Astrocyte of the cerebellum (primary cell): Measurements from ENCODE around the gene TAF8.

Experiments
- DNase-seq: peaks from one replicate; pipeline ENCODE4 v3.0.0-alpha.2; 2011; ENCODE audit warnings: low read depth
- H3K4me3 ChIP-seq: 2 replicates; pipeline ENCODE4 v1.5.1; 2011; ENCODE audit warnings: mild to moderate bottlenecking, low read depth, low read length, moderate library complexity
- CTCF ChIP-seq: IDR thresholded peaks from 2 replicates; pipeline ENCODE4 v1.5.1; 2012; ENCODE audit warnings: low read length, low read depth, moderate library complexity, mild to moderate bottlenecking; ENCODE audit errors: missing control alignments
- in situ Hi-C: cut with HindIII; loops from 2 replicates; pipeline ENCODE4 v1.10.0; 2017; ENCODE audit warnings: low sequenced_read_pairs

TAF8 gene

DNA sequence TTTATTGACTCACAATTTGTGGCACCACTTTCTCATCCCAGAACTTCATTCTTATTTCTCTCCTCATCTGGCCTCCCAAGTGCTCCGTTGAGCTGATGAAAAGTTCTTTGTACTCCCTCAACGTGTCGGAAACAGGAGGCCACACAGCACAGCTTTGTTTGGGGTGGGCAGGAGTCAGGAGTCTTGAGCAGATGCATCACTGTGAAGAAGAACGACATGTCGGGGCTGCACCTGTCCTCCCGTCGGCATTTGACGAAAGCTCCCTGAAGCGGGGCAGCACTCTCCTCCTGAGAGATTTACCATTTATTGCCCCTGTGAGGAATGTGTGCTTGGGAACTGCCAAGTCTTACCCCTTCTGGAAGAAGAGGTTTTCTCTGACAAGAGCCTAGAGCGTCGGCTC, 28.1 kb downstream of the TAF8 start:
- TF ChIP-seq CTCF, result no peak

GRCh38 chr6:42079941-42080464, 29.7 kb downstream of the TAF8 start:
- no peak overlapping the region for H3K4me3 ChIP-seq
- in situ Hi-C loops, result no loop called here
- no peak for TF ChIP-seq CTCF
- DNase-seq, result no peak

More for the DNA sequence above, 28.1 kb downstream of the TAF8 start:
- DNase-seq, result no peak
- in situ Hi-C loops, result no loop called here
- H3K4me3 ChIP-seq, result no peak overlapping the region

- in situ Hi-C loops, result no loop called here
- DNase-seq, result no peak
- H3K4me3 ChIP-seq, result no peak overlapping the region
- no peak for TF ChIP-seq CTCF
Measured at GRCh38 chr6:42083530-42083929, 33.2 kb downstream of the TAF8 start.

- in situ Hi-C loops, result no loop called here
- no peak overlapping the region for H3K4me3 ChIP-seq
- TF ChIP-seq CTCF, result no peak
- no peak for DNase-seq
Measured at GRCh38 chr6:42084889-42085288, 34.6 kb downstream of the TAF8 start.

DNA sequence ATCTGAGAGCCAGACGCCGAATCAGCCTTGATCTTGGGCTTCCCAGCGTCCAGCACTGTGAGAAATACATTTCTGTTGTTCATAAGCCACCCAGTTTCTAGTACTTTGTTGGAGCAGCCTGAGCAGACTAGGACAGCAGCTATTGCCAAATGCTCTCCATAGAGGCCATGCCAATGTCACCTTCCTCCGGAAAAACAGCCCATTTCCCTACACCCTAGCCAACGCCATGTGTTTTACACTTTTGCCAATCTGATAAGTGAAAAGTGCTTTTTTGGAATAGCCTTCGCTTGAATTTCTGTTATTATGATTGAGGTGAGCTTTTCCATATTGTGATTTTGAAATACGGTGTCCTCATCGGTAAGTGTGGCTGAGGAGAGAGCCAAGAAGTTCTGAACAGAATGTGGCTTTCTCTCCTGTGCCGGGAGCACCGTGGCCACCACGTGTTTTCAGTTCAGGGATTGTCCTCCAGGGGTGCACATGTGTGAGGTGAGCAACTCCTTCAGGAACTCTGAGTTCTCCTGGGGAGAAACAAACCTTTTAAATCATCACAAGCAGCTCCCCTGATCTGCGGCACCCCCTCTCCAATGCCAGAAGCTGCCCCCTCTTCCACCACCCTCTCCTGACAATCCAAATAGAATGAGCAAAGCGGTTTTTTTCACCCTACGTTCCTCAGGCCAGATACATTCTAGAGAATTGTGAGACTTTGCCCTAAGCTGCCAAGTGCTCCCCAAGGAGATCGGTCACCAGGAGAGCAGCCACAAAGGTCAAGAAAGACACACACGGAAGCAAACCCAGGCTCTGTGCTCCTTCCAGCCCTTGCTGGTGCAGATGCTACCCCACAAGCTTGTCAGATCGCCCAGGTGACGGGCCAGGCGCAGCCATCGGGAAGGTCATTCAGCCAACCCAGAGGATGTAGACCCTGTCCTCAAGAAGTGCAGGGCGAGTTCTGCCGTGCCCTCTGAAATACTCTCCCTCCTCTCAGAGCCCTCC, 36.0 kb downstream of the TAF8 start:
- TF ChIP-seq CTCF, result peak; percentile 31
- DNase-seq, result no peak
- in situ Hi-C loops, result no loop called here
- H3K4me3 ChIP-seq, result no peak overlapping the region

GRCh38 chr6:42088101-42088591, 37.8 kb downstream of the TAF8 start:
- DNase-seq, result no peak
- in situ Hi-C loops, result no loop called here
- no peak for TF ChIP-seq CTCF
- H3K4me3 ChIP-seq, result no peak overlapping the region
